Immature natural killer cell (primary cell): Measurements from ENCODE around the gene SIX1. TPM values are rescaled to one million over a fixed set of nuclear protein-coding genes. Genes with fewer than 3 reads are reported as not detected.

Experiments used
- DNase-seq, 3 donors: peaks; one replicate each; pipeline ENCODE4 v3.0.0; 2022; ENCODE audit warnings: mixed read lengths in 1 of 3
- H3K27ac Mint-ChIP-seq, 6 donors: one replicate each; pipeline ENCODE4 v1.8.0; 2020; ENCODE audit warnings: mixed read lengths in 6 of 6, mild to moderate bottlenecking in 5 of 6, inconsistent platforms in 4 of 6, moderate library complexity in 3 of 6
- H3K27me3 Mint-ChIP-seq, 3 donors: one replicate each; pipeline ENCODE4 v1.8.0; 2020 to 2021; ENCODE audit warnings: low read depth in 3 of 3, mild to moderate bottlenecking in 3 of 3, mixed read lengths in 3 of 3, moderate library complexity in 3 of 3, inconsistent platforms in 1 of 3
- H3K36me3 Mint-ChIP-seq, 3 donors: one replicate each; pipeline ENCODE4 v1.8.0; 2020; ENCODE audit warnings: mixed read lengths in 3 of 3, inconsistent platforms in 2 of 3, mild to moderate bottlenecking in 2 of 3
- H3K4me1 Mint-ChIP-seq, 2 donors: one replicate each; pipeline ENCODE4 v1.8.0; 2020; ENCODE audit warnings: inconsistent platforms in 2 of 2, mild to moderate bottlenecking in 2 of 2, mixed read lengths in 2 of 2, moderate library complexity in 1 of 2
- H3K4me3 Mint-ChIP-seq, 5 donors: one replicate each; pipeline ENCODE4 v1.8.0; 2020; ENCODE audit warnings: mild to moderate bottlenecking in 5 of 5, mixed read lengths in 5 of 5, inconsistent platforms in 3 of 5, moderate library complexity in 3 of 5
- H3K9me3 Mint-ChIP-seq, 6 donors: one replicate each; pipeline ENCODE4 v1.8.0; 2020; ENCODE audit warnings: mild to moderate bottlenecking in 6 of 6, mixed read lengths in 6 of 6, inconsistent platforms in 4 of 6, moderate library complexity in 3 of 6
- polyA plus RNA-seq, 3 donors: library from polyadenylated mRNA; unstranded; fragments of 300-500 nt; fragmentation: Illumina TruSeq; gene quantifications; one replicate each; pipeline ENCODE4 v1.2.3, GENCODE V29; 2021

SIX1 gene
- polyA plus RNA-seq, 3 donors from 2014 or later = not detected

DNA sequence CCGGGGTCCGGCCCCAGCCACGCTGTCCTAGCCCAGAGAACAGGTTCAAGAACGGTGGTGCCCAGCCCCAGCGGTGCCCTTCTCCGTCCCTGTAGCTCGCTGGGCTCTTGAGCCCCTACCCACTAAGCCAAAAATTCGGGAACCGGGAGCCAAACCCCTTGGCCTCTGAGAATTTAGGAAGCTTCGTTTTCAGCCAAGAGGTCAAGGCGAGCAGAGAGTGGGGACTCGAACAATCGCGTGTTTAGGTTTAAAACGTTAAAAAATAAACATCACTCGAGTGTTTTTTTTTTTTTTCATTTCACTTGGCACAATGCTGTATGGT lies 6.2 kb downstream of the SIX1 start:
- no peak for DNase-seq
- Mint-ChIP-seq H3K9me3 (peaks cover 0 to 6% (median 0%) of the 10 kb centered on the region in 6 donors), H3K36me3 (no peaks in the 10 kb centered on the region), H3K27ac (no peak overlapping the region), H3K27me3 (peaks cover 29 to 45% (median 37%) of the 10 kb centered on the region in 3 donors), H3K4me1 (peaks cover 10 to 21% of the 10 kb centered on the region in 2 donors), H3K4me3 (no peak overlapping the region)

DNA sequence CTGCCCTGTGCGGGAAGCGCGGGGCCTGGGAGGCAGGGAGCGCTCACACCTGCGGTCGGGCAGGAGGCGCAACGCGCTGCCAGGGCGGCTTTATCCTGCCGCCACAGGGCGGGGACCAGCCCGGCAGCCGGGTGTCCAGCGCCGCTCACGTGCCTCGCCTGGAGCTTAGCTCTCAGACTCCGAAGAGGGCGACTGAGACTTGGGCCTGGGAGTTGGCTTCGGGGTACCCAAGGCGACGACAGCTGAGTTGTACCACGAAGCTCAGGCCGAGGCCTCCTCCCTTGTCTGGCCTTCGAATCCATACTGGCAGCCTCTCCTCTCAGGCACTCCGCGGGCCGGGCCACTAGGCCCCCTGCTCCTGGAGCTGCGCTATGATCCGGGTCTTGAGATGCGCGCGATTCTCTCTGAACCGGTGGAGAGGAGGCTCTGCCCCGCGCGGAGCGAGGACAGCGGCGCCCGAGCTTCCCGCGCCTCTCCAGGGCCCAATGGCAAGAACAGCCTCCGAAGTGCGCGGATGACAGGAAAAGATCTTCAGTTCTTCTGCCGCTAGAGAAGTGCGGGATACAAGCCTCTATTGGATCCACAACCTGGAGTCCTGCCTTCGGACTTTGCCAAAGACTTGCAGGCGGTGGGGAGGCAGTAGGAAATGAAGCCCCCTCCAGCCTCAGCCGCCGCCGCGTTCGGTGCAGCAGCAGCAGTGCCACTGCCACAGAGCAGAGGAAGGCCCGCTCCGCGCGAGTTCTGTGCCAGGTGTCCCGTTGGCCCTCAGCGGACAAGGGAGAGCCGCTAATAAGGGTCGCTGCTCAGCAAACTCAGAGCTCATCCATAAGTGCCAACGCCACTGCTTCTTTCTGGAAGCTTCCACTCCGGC lies 6.8 kb downstream of the SIX1 start:
- Mint-ChIP-seq H3K4me3 (no peak overlapping the region), H3K27me3 (peaks cover 29 to 47% (median 38%) of the 10 kb centered on the region in 3 donors), H3K9me3 (peaks cover 0 to 6% (median 0%) of the 10 kb centered on the region in 6 donors), H3K36me3 (no peaks in the 10 kb centered on the region), H3K27ac (no peak overlapping the region), H3K4me1 (peaks cover 6 to 18% of the 10 kb centered on the region in 2 donors)
- DNase-seq = no peak

DNA sequence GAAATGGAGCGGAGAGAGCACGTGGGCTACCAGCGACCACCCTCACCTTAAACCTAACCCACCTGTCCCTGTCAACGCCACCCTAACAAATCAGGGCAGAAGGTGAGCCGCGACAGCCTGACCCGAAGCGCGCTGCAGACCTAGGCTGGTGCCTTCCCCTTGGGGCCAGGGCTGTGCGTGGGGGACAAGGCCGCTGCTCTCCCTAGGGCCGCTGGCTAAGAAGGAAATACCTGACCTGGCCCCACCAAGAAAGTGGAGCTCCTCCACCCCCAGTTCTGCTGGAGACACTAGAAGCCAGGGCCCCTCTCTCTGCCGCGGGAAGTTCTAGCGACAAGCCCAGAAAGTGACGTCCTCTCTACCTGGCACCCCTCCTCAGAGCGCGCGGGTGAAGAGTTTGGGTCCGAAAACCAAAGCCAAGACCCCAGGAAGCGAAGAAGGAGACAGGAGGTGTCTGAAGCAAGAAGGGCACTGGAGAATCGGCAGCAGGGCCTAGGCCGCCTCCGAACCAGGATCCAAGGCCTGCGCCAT lies 7.5 kb downstream of the SIX1 start:
- Mint-ChIP-seq H3K27me3 (peaks cover 24 to 45% (median 33%) of the 10 kb centered on the region in 3 donors), H3K27ac (no peak overlapping the region), H3K4me3 (no peak overlapping the region), H3K4me1 (peaks cover under 1 to 15% of the 10 kb centered on the region in 2 donors), H3K9me3 (peaks cover 0 to 6% (median 0%) of the 10 kb centered on the region in 6 donors), H3K36me3 (no peaks in the 10 kb centered on the region)
- DNase-seq = no peak

DNA sequence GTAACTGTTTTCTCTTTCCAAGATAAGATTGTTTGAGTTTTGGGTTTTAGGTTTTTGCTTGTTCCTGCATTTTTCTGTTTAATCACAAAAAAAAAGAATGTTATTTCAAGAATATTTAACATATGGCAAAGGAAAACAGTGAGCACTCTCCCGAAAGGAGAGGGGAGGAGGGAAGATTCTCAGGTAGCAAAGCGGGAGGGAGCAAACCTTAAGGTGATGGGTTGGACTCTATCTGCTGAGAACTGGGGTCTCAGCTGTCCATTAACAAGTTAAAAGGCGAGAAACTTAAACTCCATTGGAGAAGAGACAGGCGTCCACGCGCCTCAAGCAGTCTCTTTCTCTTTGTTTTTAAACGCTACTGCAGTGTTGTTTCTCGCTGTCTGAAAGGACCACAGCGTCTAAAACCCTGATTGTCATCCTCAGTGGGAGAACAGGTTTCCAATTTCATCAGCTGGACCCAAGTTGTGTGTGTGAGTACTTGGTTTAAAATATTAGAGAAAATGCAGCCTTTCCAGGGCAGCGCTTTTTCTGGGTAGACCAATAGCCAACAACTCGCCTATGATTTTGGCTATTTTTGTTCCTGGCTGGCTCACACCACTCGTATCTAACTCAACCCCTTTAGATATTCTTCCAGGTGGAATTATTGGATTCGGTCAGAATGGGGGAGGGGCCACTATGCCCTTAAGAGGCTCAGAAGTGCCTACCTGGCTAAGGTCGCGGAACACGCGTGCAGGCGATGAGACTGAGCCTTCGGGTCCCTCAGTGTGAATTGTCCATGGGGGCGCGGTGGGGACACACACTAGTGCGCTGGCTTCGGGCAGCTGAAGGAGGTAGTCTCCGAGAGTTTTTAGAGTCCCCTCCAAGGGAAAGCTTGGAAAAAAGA lies 8.2 kb downstream of the SIX1 start:
- Mint-ChIP-seq H3K4me3 (no peak overlapping the region), H3K4me1 (peaks cover 0 to 15% of the 10 kb centered on the region in 2 donors), H3K36me3 (no peaks in the 10 kb centered on the region), H3K27me3 (peaks cover 27 to 43% (median 28%) of the 10 kb centered on the region in 3 donors), H3K9me3 (peaks cover 0 to 6% (median 0%) of the 10 kb centered on the region in 6 donors), H3K27ac (no peak overlapping the region)
- no peak for DNase-seq

DNA sequence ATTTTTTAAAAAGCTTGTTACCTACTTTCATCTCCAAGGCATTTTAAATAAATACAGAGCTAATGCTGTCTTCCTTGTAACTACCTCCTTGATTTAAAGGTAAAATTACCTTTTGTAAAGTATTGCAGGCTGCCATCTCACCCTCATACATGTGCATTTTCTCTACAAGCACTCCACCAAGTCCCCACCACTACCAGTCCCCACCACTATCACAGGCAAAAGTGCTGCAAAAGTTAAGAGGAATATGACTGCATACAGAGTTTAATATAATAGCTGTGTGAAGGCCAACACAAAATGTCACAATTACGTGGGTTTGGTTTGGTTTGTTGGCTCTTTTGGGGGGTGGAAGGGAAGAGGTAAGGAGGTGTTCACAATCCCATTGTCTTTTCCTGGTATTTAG lies 9.6 kb downstream of the SIX1 start:
- Mint-ChIP-seq H3K36me3 (no peaks in the 10 kb centered on the region), H3K9me3 (peaks cover 0 to 6% (median 0%) of the 10 kb centered on the region in 6 donors), H3K4me3 (no peak overlapping the region), H3K4me1 (peaks cover 0 to 15% of the 10 kb centered on the region in 2 donors), H3K27me3 (peaks cover 27 to 40% (median 28%) of the 10 kb centered on the region in 3 donors), H3K27ac (no peak overlapping the region)
- DNase-seq = no peak

DNA sequence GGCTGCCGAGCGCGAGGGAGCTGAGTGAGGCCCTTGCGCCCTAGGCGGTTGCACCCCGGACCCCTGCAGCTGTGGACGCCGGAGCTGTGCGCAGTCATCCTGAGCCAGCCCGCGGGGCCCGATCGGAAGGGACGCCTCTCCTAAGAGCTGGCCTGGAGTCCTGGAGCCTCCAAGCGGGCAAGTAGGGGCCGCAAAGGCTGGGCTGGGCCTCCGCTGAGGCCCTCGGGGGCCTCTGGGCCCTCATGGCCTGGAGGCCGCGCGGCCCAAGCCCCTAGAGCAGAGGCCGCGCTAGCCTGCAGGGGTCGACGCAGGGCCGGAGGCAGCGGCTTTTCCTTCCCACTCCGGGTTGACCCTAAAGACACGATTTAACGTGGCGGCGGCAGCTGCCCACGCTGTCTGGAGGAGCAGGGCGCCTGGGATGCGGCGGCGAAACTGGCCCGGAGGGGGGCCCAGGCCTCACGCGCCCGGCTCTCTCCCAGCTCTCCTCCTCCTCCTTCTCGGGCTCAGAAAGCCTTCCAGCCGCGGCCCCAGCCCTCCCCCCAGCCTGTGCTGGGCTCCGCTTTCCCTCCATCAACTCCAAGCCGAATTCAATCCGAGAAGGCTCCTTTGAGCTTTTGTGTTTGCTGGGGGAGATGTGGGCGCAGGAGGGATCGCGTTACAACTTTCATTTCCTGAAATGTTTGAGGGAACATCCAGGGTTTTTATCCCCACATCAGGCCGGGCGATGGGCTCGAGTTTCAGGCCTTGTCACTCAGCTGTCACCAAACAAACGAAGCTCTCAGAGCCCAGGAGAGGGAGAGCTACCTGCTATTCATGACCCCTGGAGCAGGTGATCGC lies 11.6 kb downstream of the SIX1 start:
- no peaks in the 10 kb centered on the region for H3K9me3 Mint-ChIP-seq
- H3K27me3 Mint-ChIP-seq = peaks cover 21 to 37% (median 23%) of the 10 kb centered on the region in 3 donors
- no peak for DNase-seq
- H3K27ac Mint-ChIP-seq = no peak overlapping the region
- H3K36me3 Mint-ChIP-seq = no peaks in the 10 kb centered on the region
- H3K4me3 Mint-ChIP-seq = peak overlapping the region in 1 of 5 donors; percentile 42
- H3K4me1 Mint-ChIP-seq = peaks cover 0 to 15% of the 10 kb centered on the region in 2 donors

DNA sequence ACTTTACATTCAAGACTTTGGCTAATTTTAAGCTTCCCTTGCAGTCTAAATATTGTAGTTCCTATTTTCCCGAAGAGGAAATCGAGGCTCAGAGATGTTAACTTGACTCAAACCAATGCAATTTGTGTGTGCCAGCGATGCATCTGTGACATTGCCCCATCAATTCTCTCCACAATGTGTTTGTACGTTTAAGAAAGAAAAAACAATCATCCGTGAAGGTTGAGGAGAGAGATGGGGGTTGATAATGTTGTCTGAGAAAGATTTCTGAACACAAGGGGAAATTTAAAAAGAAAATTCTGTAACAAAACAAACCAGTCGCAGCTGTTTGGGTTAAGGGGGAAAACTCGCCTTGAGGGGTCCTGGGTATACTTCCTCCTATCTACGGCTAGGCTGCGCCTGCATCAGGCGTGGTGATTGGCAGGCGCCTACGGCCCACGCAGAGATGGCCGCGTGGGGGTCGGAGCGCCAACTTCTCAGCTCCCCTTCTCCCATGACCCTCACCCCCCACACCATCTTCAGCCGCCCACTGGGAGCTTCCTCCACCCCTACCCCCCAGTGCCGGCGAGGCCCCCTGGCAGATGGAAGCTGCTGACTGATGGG lies 12.3 kb downstream of the SIX1 start:
- Mint-ChIP-seq H3K4me1 (peaks cover 2 to 15% of the 10 kb centered on the region in 2 donors), H3K27ac (no peak overlapping the region), H3K9me3 (no peaks in the 10 kb centered on the region), H3K36me3 (no peaks in the 10 kb centered on the region), H3K27me3 (peaks cover 20 to 37% (median 24%) of the 10 kb centered on the region in 3 donors), H3K4me3 (peak overlapping the region in 1 of 5 donors; percentile 38)
- no peak for DNase-seq

DNA sequence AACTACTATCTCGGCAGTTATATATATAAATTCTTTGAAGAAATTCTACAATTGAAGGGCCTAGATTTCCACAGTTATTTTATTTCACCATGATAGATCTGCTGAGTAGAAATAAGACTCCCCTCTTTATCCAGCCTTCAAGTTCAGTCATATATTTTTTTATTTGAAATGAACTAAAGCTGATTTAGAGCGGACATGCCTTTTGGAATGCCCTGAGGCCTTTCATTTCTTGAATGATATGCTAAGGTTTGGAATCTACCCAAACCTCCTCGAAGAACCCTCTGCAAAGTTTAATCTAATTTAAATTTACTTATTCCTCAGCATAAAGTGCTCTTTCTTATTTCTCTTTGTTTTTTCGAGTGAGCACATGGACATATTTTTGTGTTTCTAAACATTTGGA lies 15.1 kb downstream of the SIX1 start:
- Mint-ChIP-seq H3K27me3 (peaks cover 8 to 20% (median 15%) of the 10 kb centered on the region in 3 donors), H3K27ac (no peak overlapping the region), H3K36me3 (no peaks in the 10 kb centered on the region), H3K4me1 (peaks cover 2 to 15% of the 10 kb centered on the region in 2 donors), H3K9me3 (no peaks in the 10 kb centered on the region), H3K4me3 (no peak overlapping the region)
- no peak for DNase-seq

DNA sequence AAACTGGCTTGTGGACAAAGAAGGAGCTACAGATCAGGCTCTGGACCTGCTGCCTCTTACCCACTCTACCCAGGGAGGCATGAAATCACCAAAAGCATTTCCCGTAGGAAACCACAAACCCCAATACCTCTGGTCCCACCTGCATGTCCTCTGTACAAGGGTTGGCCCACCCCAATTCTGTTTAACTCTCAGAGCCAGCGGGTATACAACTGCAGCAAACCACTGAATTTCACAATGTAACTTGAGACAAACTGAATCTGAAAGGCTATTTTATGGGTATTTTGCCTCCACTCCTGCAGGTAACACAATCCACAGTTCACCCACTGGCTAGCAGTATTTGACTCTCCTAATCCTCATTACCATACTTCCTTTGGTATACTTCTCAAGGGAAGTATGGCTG lies 16.5 kb downstream of the SIX1 start:
- peaks cover 2 to 6% of the 10 kb centered on the region in 2 donors for H3K4me1 Mint-ChIP-seq
- H3K4me3 Mint-ChIP-seq = no peak overlapping the region
- H3K27ac Mint-ChIP-seq = no peak overlapping the region
- no peaks in the 10 kb centered on the region for H3K36me3 Mint-ChIP-seq
- no peak for DNase-seq
- H3K27me3 Mint-ChIP-seq = peaks cover 0 to 11% (median 7%) of the 10 kb centered on the region in 3 donors
- H3K9me3 Mint-ChIP-seq = no peaks in the 10 kb centered on the region

DNA sequence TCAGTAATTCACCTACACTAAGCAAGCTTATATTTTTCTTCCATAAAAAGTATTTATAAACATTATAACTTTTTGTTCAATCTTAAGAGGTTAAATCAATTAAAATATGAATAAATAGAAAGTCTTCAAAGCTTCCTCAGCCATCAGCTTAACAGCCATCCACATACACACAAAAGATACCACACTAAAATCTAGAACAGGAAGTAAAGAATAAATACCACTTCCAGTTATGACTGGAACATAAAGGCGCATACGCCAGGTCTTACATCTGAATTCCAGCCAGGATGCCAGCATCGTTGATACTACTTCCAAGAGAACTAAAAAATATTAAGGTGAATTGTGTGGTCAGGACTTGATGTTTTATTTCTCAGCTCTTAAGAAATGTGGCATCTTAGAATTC lies 17.0 kb downstream of the SIX1 start:
- no peaks in the 10 kb centered on the region for H3K9me3 Mint-ChIP-seq
- H3K4me3 Mint-ChIP-seq = no peak overlapping the region
- H3K27me3 Mint-ChIP-seq = peaks cover 0 to 11% (median 7%) of the 10 kb centered on the region in 3 donors
- DNase-seq = no peak
- no peaks in the 10 kb centered on the region for H3K36me3 Mint-ChIP-seq
- H3K4me1 Mint-ChIP-seq = peaks cover 2 to 6% of the 10 kb centered on the region in 2 donors
- H3K27ac Mint-ChIP-seq = no peak overlapping the region

DNA sequence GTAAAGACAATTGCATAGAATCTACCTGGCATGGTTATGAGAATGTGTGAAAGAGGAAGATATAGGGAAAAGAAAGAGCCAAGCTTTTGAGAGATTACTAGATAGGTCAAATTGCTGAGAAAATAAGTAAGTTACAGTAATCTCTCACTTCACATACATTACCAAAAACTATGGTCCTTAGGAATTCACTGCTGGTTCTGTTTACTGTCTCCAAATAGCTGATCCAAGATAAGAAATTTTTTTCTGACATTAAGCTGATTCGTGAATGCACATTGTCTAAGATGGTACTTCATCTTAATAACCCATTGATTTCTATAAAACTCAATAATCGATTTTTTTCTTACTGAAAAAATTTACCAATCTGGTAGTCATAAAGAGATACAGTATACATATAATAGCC lies 17.4 kb downstream of the SIX1 start:
- no peak overlapping the region for H3K27ac Mint-ChIP-seq
- H3K36me3 Mint-ChIP-seq = no peaks in the 10 kb centered on the region
- peaks cover 0 to 11% (median 5%) of the 10 kb centered on the region in 3 donors for H3K27me3 Mint-ChIP-seq
- no peak overlapping the region for H3K4me3 Mint-ChIP-seq
- H3K9me3 Mint-ChIP-seq = no peaks in the 10 kb centered on the region
- peaks cover 2% of the 10 kb centered on the region in 2 donors for H3K4me1 Mint-ChIP-seq
- DNase-seq = no peak

DNA sequence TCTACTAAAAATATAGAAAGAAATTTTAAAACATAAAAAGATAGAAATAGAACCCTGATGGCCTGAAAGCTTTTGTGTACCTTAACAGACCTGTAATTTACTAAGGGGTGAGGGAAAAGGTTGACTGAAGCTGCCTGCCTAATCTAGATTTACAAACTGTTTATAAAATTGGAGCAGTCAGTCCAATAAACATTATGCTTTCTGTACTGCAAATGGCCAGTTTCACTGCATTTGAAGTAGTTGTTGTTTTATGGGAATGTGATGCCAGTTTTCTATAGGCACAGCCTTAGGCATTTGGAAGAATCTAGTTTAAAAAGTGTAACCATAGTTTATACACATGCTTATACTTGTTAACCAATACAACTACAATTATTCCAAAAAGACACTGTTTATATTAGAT lies 19.1 kb downstream of the SIX1 start:
- no peak for DNase-seq
- peaks cover 0 to 2% of the 10 kb centered on the region in 2 donors for H3K4me1 Mint-ChIP-seq
- H3K36me3 Mint-ChIP-seq = no peaks in the 10 kb centered on the region
- H3K9me3 Mint-ChIP-seq = no peaks in the 10 kb centered on the region
- no peak overlapping the region for H3K27ac Mint-ChIP-seq
- no peak overlapping the region for H3K4me3 Mint-ChIP-seq
- peaks cover 0 to 5% (median 4%) of the 10 kb centered on the region in 3 donors for H3K27me3 Mint-ChIP-seq

DNA sequence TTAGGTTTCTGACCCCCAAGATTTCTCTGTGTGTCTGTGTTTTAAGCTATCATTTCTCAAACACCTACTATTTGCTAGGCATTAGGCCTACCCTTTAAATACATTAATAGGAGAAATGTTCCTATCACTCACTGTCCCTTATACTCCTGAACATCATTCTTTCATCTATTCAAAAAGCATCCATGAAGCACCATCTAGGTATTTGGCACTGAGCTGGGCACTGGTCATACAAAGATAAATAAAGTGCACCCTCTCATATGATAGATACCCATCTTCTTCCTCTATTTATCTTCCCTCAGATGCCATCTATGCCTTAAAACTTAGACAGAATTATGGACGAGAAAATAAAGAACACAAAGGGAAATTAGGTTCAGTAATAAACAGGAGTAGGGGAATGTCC lies 20.4 kb downstream of the SIX1 start:
- Mint-ChIP-seq H3K4me3 (no peak overlapping the region), H3K4me1 (peaks cover 0 to 2% of the 10 kb centered on the region in 2 donors), H3K9me3 (no peaks in the 10 kb centered on the region), H3K36me3 (no peaks in the 10 kb centered on the region), H3K27me3 (peaks cover 0 to 9% (median 4%) of the 10 kb centered on the region in 3 donors), H3K27ac (no peak overlapping the region)
- no peak for DNase-seq
